Kidney (tissue), 22 donors: ENCODE results near the gene NRIP3. TPM values are rescaled to one million over a fixed set of nuclear protein-coding genes. Genes with fewer than 3 reads are reported as not detected.

ENCODE experiments used
- DNase-seq, 5 donors: peaks; one replicate each; pipeline ENCODE4 v3.0.0-alpha.2; 2013 to 2020
- FAIRE-seq: peaks from 2 replicates; lab custom pipeline; 2012; peaks lifted over from hg19 to GRCh38; lab: Jason Lieb, UNC
- H3K27ac ChIP-seq, 2 donors: one replicate each; pipeline ENCODE4 v1.7.0; 2013; ENCODE audit warnings: low read depth in 2 of 2, low read length in 2 of 2, inconsistent platforms in 1 of 2
- H3K27me3 ChIP-seq: one replicate; pipeline ENCODE4 v1.7.1; 2013; ENCODE audit warnings: low read length, inconsistent platforms; ENCODE audit not compliant: control insufficient read depth, insufficient read depth
- H3K36me3 ChIP-seq, 3 donors: one replicate each; pipeline versions ENCODE4 v1.7.0 to v1.7.1; 2013; ENCODE audit warnings: low read length in 3 of 3, control low read depth in 1 of 3, inconsistent platforms in 1 of 3; ENCODE audit not compliant: insufficient read depth in 3 of 3, control insufficient read depth in 2 of 3
- H3K4me1 ChIP-seq, 3 donors: one replicate each; pipeline versions ENCODE4 v1.7.0 to v1.7.1; 2013; ENCODE audit warnings: low read length in 3 of 3, inconsistent platforms in 1 of 3, low read depth in 1 of 3; ENCODE audit not compliant: control insufficient read depth in 2 of 3, insufficient read depth in 2 of 3
- H3K4me3 ChIP-seq, 3 donors: one replicate each; pipeline versions ENCODE4 v1.7.0 to v1.8.1; 2013; ENCODE audit warnings: low read length in 3 of 3, control low read depth in 1 of 3, inconsistent platforms in 1 of 3
- H3K9ac ChIP-seq, 3 donors: one replicate each; pipeline versions ENCODE4 v1.7.0 to v1.7.1; 2013; ENCODE audit warnings: low read length in 3 of 3, control low read depth in 1 of 3, inconsistent platforms in 1 of 3
- H3K9me3 ChIP-seq, 3 donors: one replicate each; pipeline versions ENCODE4 v1.7.0 to v1.7.1; 2013; ENCODE audit warnings: low read length in 3 of 3, control low read depth in 1 of 3, inconsistent platforms in 1 of 3; ENCODE audit not compliant: control insufficient read depth in 2 of 3, insufficient read depth in 1 of 3
- intact Hi-C: fragments of 100-400 bp; cut with DNase I; formaldehyde crosslinking; loops from one replicate; pipeline ENCODE4 v1.11.1; 2022
- long read RNA-seq, 10 donors: library from polyadenylated mRNA in 1 of 10; unstranded in 1 of 10; transcript quantifications; one replicate each; pipeline ENCODE4 v2.0.0 and lab custom pipeline, GENCODE V29; 2021 to 2026
- polyA plus RNA-seq: library from polyadenylated mRNA; stranded (reverse); fragments of 350-450 nt; fragmentation: Illumina TruSeq; extraction: RNeasy Lipid Tissue Mini Kit (QIAGEN cat#74804); gene quantifications from one replicate; pipeline ENCODE4 v1.2.3, GENCODE V29; 2014; ENCODE audit warnings: low read depth, low replicate concordance; ENCODE audit not compliant: insufficient read depth
- total RNA-seq: library from RNA; stranded (reverse); fragmentation: NEBNext Ultra II Directional; extraction: Animal tissue kit (Norgen Biotek cat#: 25700); gene quantifications from one replicate; pipeline ENCODE4 v1.2.1, GENCODE V29; 2021
- TF ChIP-seq, protein P1 (sequence below): IDR thresholded peaks from 3 replicates; pipeline ENCODE4 v1.5.1; 2012; ENCODE audit warnings: mild to moderate bottlenecking, moderate library complexity, borderline replicate concordance; ENCODE audit not compliant: insufficient read depth; ENCODE audit errors: extremely low read depth
- donor health status: control.
- donor health status: control.
- donor health status: control.
- donor health status: control.
- donor health status: control.
- donor health status: DM: yes; HTN: yes; CAD: no.
- donor health status: Normal renal cell carcinoma (clear cell type).

NRIP3 gene
- total RNA-seq (1.6 TPM), polyA plus RNA-seq (1.1 TPM)
- long read RNA-seq, donor 1 = 0 reads
- long read RNA-seq, donor 2 = 0 reads
- long read RNA-seq, donor 3 = 0 reads
- long read RNA-seq, donor 4 = 0 reads
- long read RNA-seq, donor 5 = 0 reads
- long read RNA-seq, donor 6 = 0 reads
- long read RNA-seq, donor 7, transcript NRIP3-201 (7 exons, 3,809 nt) = major isoform, 6 of 6 reads
- long read RNA-seq, donor 7, partial matches to known transcripts = 0 of 6 reads
- long read RNA-seq, donor 7, other reads (novel, unspliced or antisense) = 0 of 6 reads
- long read RNA-seq, donor 8 = 0 reads
- long read RNA-seq, donor 9 = 0 reads
- long read RNA-seq, donor 10 = 0 reads

DNA sequence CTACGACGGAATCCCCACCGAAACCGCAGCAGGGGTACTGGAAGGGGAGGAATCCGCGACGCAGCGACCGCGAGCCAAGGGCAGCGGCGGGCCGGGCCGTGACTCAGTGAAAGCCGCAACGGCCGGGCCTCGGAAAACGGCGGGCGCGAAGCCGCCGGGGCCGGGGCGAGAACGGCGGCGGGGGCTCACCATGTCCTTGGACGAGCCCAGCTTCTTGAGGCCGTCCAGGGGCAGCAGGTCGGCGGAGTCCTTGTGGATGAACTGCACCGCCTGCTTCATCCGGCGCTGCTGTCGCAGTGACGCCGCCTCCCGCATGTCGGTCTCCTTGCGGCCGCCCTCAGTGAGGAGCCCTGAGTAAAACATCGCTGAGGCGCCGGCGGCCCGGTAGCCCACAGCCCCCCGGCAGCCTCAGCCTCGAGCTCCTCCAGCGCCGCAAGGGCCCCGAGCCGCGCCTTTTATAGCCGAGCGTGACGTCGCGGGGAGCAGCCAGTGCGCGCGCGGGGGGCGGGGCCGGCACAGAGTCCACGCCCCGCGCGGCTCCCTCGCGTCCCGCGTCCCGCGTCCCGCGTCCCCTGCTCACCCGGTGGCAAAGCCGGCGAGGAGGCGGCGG is at the start of gene NRIP3:
Gene NRIP3, minus strand, starts transcription at position 429 of the 610 bp plus-strand sequence. Its CDS starts 66 bp downstream, at position 363.
- Histone ChIP-seq H3K9ac (no peak within 1 kb of the TSS), H3K9me3 (no peaks in the 10 kb centered on the region), H3K27ac (no peak within 1 kb of the TSS), H3K27me3 (peaks cover 16% of the 10 kb centered on the region), H3K36me3 (no peaks in the 10 kb centered on the region), H3K4me1 (peaks cover 2 to 8% (median 6%) of the 10 kb centered on the region in 3 donors), H3K4me3 (peak within 1 kb of the TSS in 2 of 3 donors; percentile 12 to 32)
- intact Hi-C loops = no loop called here
- TF ChIP-seq, protein P1, sequence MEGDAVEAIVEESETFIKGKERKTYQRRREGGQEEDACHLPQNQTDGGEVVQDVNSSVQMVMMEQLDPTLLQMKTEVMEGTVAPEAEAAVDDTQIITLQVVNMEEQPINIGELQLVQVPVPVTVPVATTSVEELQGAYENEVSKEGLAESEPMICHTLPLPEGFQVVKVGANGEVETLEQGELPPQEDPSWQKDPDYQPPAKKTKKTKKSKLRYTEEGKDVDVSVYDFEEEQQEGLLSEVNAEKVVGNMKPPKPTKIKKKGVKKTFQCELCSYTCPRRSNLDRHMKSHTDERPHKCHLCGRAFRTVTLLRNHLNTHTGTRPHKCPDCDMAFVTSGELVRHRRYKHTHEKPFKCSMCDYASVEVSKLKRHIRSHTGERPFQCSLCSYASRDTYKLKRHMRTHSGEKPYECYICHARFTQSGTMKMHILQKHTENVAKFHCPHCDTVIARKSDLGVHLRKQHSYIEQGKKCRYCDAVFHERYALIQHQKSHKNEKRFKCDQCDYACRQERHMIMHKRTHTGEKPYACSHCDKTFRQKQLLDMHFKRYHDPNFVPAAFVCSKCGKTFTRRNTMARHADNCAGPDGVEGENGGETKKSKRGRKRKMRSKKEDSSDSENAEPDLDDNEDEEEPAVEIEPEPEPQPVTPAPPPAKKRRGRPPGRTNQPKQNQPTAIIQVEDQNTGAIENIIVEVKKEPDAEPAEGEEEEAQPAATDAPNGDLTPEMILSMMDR = no peak
- no peak for FAIRE-seq
- DNase-seq = peak; percentile 72 to 89 (median 80)

DNA sequence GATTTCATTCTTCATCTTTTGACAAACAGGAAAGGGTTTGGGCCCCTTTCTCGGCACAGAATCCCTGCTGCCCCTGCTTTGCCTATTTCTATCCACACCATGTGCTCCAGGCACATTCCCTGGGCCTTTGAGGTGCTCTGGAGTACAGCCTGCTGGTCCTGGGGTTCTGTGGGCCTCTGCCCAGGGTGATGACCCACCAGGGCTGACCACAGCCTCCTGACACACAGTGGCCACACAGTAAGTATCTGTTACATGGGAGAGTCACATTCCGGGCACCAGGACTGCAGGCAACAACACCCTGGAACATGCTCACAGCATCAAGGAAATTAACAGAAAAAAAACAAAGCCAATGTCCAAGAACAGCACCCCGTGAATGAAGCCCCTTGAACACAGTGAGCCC is 48.5 kb upstream of the NRIP3 start:
- H3K9ac ChIP-seq = no peak overlapping the region
- no peaks in the 10 kb centered on the region for H3K27me3 ChIP-seq
- TF ChIP-seq, protein P1 = no peak
- DNase-seq (no peak), FAIRE-seq (no peak)
- H3K4me1 ChIP-seq = no peaks in the 10 kb centered on the region
- no peaks in the 10 kb centered on the region for H3K36me3 ChIP-seq
- intact Hi-C loops = no loop called here
- H3K4me3 ChIP-seq = no peak overlapping the region
- no peak overlapping the region for H3K27ac ChIP-seq
- H3K9me3 ChIP-seq = no peaks in the 10 kb centered on the region

DNA sequence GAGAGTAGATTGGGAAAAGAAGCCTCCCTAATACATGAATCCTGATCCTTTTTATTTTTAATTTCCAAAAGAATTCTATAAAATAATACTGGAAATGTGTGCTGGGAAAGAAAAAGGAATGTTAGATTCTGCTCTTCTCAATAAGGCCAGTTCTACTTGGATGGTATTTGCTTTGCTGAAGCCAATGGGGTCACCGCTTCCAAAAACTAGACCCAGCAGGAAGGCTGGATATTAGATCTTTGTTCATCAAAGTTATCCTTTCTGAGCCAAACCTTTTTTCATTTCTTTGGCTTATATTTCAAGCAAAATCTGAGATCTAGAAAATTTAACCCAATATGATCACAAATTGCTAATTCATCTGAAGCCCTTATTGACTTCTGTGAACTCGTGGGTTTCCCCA is 46.2 kb upstream of the NRIP3 start:
- no peaks in the 10 kb centered on the region for H3K36me3 ChIP-seq
- intact Hi-C loops = no loop called here
- H3K27ac ChIP-seq = no peak overlapping the region
- no peak for FAIRE-seq
- H3K4me1 ChIP-seq = no peaks in the 10 kb centered on the region
- no peaks in the 10 kb centered on the region for H3K9me3 ChIP-seq
- H3K9ac ChIP-seq = no peak overlapping the region
- TF ChIP-seq, protein P1 = no peak
- H3K27me3 ChIP-seq = no peaks in the 10 kb centered on the region
- H3K4me3 ChIP-seq = no peak overlapping the region
- DNase-seq = no peak
